ENCODE measurements around the gene TCF7L1.
"Not testable (repeated sequence)": the region's sequence is repeated elsewhere in the genome, so short reads cannot be mapped to it uniquely, and the experiment has no call there.

The TCF7L1 gene

DNA sequence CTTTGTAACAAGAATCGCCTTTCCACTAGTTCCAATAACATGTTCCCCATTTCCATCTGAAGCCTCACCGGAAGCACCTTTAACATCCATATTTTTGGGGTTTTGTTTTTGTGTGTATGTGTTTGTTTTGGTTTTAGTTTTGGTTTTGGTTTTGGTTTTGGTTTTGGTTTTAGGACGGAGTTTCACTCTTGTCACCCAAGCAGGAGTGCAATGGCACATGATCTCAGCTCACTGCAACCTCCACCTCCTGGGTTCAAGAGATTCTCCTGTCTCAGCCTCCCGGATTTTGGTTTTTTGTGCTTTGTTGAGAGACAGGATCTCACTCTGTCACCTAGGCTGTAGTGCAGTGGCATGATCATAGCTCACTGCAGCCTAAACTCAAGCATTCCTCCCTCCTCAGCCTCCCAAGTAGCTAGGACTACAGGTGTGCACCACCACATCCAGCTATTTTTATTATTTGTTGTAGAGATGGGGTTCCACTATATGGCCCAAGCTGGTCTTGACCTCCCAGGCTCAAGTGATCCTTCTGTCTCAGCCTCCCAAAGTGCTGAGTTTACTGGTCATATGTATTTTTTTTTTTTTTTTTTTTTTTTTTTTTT lies 158.3 kb downstream of the TCF7L1 start:
- DNase-seq, result no peak

GRCh38 chr2:85302121-85302520 lies 168.9 kb downstream of the TCF7L1 start:
- DNase-seq, result no peak

DNA sequence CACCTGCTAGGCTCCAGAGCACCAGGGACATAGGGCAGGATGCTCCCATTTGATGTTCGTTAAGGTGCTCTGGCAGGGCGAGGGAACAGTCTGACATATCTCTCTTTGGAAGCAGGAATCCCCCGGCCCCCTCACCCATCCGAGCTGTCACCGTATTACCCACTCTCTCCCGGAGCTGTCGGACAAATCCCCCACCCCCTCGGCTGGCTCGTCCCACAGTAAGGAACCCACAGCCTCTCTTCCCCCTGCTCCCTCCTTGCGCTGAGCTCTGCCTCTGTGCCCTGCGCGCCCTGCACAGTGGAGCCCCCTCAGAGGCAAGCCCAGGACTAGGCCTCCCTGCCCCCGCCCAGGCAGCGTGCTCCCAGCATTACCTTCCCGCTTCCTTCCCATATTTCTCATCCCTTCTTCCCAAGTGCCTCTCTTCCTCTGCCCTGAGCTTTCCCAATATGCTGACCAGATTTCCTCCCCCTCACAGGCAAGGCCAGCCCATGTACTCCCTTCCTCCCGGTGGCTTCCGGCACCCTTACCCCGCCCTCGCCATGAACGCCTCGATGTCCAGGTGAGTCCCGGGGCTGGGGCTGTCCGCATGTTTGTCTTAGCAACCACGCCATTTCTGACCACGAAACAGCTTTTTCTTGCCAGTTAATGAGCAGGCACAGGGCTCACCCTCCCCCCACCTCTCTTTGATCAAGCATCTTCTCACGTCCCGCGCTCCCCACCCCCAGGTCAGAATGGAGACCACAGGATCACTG lies 170.8 kb downstream of the TCF7L1 start:
- no peak for DNase-seq

GRCh38 chr2:85307527-85307897 lies 174.3 kb downstream of the TCF7L1 start:
- no peak for DNase-seq

DNA sequence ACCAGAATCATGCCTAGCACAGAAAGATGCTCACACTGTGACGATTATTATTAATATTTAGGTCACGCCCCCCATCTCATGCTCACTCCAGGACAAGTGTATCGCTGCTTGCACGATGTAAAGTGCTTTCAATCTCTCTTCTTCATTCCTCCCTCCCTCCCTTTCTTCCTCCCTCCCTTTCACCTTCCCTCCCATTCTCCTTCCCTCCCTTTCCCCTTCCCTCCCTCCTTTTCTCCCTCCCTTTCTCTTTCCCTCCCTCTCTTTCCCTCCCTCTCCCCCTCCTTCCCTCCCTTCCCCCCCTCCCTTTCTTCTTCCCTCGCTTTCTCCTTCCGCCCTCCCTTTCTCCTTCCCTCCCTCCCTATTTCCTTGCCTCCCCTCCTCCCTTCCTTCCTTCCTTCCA lies 175.0 kb downstream of the TCF7L1 start:
- DNase-seq, result no peak

DNA sequence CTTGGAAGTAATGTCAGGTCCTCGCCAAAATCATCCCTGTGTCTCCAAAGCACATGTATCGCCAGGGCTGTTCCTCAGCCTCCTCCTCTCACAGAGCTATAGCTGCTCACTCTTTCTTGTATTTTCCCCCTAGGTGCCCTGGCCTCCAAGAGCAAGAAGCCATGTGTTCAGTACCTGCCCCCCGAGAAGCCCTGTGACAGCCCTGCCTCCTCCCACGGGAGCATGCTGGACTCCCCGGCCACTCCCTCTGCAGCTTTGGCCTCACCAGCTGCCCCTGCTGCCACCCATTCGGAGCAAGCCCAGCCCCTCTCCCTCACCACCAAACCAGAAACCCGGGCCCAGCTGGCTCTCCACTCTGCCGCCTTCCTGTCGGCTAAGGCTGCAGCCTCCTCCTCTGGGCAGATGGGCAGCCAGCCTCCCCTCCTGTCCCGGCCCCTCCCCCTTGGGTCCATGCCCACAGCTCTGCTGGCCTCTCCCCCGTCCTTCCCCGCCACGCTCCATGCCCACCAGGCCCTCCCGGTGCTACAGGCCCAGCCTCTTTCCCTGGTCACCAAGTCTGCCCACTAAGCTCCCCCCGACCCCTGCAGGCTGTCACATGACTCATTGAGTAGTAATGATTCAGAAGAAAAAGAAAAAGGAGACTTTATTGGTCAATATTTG lies 175.8 kb downstream of the TCF7L1 start:
- peak; percentile 88 for DNase-seq

DNA sequence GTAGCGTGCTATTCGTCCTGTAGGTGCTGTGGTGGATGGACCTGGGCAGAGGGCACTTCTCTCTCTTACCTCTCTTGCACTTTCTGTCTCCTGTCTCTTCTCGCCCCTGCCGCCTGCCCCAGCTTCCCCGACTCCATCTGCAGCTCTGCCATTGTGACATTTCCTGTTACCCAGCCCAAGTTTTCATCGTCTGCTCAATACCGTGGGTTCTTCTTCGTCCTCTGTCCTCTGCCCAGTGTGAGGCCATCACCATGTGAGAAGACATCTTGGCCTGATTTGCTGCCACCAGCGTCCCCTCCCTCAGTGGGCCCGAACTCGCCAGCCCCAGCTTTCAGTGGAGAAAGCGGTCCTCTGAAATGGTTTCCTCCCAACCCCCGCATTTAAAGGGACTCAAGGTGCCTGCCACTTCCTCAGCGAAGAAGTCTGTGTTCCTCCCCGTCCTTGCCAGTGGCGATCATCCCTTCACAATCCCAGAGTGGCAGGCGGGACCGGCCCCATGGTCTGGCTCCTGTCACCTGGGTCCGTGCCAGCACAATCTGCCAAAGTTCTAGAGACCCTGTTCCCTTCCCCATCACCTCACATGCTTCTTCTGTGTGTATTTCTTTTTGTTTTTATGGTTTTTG lies 176.6 kb downstream of the TCF7L1 start:
- no peak for DNase-seq

DNA sequence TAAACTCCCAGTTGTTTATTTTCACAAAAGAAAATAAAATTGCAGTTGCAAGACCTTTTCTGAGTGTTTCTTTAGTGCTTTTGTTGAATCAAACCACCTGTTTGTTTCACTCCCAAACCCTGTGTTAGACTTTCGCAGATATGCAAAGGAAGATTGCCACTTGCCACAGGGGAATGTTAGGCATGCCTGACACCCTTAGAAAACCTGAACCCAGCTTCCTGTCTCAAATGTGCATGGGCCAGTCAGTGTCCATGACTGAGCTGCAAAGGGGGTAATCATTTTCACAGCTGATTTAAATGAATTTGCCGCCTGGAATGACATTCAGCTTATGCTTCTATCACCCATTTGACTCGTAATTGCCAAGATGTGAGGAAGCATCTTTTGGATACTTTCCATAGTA lies 177.1 kb downstream of the TCF7L1 start:
- no peak for DNase-seq

DNA sequence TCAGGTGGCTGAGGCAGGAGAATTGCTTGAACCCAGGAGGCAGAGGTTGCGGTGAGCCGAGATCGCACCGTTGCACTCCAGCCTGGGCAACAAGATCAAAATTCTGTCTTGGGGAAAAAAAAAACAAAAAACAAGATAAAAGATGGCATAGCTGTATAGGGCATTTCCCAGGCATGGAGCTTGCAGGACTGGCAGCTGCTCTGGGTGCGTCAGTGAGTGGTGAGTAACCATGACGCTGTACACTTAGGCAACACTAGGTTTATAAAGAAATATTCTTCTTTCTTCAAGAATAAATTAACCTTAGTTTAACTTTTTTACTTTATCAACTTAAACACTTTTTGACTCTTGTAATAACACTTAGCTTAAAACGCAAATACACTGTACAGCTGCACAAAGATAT lies 179.2 kb downstream of the TCF7L1 start:
- no peak for DNase-seq

DNA sequence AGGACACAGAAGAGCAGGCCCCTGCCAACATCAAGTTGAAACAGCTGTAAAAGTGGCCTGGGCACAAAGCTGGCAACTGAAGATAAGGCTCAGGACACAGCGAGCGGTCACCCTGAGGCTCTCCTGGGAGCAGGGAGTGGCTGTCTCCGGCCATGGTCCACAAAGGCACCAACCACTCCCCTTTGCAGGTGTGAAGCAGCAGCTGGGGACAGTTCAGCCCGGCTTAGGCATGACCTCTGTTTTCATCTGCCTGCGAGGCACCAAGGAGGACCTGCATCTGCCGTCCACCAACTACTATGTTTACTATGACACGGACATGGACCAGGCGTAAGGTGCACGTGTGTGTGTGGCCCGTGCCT lies 181.7 kb downstream of the TCF7L1 start:
- DNase-seq, result no peak

DNA sequence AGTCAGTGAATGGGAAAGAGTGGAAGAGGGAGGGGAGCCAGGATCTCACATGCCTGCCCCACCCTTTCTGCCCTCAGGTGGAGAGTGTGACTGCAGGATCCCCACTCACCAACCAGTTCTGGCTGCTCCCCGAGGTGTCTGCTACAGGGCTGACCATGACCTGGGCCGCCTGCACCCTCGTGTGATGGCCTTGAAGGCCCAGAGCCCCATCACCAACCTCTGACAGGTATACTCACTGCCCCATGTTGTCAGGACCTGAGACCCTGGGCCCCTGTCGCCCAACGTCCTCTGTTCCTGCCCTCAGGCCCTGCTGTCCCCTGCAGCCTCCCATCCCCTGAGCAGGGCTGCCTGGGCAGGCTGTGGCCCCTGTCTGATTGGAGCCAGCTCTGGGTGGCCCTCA lies 182.7 kb downstream of the TCF7L1 start:
- not testable (repeated sequence) for DNase-seq

DNA sequence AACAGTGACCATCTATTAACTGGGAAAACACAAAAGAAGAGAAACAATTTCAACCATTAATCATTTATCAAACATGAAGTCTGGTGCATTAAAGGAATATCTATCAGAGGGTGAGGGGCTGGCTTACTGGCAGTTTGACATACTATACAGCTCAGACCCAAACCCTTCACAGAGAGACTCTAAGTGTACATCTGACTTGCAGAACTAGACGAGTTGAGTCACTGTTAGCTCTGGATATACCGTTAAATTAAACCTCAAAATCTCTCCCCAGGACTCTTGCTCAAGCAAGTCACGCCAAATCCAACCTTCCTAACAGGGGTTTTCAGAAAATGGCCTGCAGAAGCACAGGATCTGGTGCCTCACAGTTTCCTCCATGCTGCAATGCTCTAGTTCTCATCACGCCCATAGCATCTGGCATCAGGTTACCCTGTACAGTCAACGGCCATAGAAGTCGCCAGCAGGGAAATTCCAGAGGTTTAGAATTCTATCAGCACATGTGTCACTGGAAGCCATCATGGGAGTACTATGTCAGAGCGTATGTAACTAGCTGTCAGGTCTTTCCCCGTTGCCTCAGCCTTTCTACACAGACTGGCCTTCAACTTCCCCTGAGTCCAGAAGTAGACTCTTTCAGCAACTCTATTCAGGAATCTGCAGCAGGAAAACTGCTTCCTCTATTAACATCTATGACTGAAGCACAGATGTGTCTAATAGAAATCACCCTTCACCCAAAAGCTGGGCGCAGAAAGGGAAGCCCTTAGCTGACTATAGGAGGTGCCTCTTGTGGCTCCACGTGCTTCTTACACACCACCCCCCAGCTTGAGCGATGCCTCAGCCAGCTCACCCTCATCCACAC lies 185.3 kb downstream of the TCF7L1 start:
- DNase-seq, result no peak

DNA sequence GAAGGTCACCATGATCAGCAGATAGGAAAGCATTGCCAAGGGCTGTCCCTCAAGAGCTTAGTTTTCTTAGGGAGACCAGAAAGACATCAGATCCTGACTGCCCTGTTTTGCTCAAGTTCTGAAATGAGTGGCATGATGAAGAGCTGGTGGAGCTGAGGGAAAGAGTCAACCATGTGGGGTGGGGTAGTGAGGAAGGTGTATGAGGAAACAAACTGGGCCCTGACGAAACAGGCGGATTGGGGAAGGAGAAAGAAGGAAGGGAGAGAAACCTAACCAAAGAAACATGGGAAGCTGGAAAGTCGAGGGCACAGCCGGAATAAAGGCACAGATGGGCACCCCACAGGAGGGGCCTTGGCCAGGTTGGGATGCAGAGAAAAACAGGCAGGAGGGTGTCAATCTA lies 186.6 kb downstream of the TCF7L1 start:
- no peak for DNase-seq

- DNase-seq, result no peak
Measured at GRCh38 chr2:85323351-85323987, 190.3 kb downstream of the TCF7L1 start.

GRCh38 chr2:85323988-85324367 lies 190.8 kb downstream of the TCF7L1 start:
- DNase-seq, result not testable (repeated sequence)

DNA sequence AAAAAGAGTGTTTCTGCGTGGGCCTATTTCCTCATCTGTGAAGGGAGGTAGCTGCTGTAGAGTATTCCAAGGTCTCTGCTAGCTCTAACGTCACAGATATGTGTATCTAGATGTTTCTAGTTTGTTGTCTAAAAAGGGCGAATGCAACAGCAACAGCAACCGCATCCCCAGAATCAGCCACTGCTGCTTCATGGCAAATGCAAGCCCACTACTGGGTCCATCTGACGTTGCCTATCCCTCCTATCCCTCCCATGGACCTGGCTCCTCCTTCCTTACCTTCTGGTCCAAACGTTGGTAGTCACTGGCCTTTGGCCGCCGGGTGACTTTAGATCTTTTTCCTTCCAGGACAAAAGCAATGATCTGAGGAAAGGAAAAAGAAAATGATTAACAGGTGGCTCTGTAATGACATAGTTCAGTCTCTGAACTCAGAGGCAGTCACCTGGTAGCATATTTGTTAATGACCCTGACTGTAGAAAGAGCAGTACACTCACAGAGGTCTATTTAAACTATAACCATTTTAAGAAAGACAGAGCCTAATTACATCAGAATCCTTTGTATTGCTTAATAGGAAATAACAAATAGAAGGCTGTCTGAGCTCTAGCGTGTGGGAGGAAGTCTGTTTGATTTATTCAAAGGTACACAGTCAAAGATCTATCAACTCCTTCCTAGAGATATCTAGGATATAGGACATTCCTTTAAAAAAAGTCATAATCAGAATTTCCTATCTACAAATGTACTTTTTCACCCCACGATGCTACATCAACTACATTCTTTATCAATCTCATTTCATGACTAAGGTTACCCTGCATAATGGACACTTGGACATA lies 191.7 kb downstream of the TCF7L1 start:
- DNase-seq, result no peak

DNA sequence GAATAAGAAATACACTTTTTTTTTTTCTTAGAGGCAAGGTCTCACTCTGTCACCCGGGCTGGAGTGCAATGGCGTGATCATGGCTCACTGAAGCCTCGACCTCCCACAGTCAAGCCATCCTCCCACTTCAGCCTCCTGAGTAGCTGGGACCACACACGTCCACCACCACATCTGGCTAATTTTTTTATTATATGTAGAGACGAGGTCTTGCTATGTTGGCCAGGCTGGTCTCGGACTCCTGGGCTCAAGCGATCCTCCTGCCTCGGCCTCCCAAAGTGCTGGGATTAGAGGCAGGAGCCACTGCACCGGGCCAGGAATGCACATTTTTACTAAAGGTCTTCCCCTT lies 192.2 kb downstream of the TCF7L1 start:
- DNase-seq, result no peak

GRCh38 chr2:85326406-85327159 lies 193.4 kb downstream of the TCF7L1 start:
- no peak for DNase-seq

GRCh38 chr2:85327160-85327821 lies 194.1 kb downstream of the TCF7L1 start:
- peak; percentile 65 for DNase-seq
